Activated CD8-positive, alpha-beta memory T cell treated with anti-CD3 and anti-CD28 coated beads for 48 hours (primary cell): Measurements from ENCODE around the gene HPN.
A peak's percentile ranks its signal among the peaks of the same experiment; 100 is the strongest.

ENCODE experiments used
- DNase-seq, 3 experiments: peaks; one replicate each; pipeline ENCODE4 v3.0.0-alpha.2; 2020; ENCODE audit warnings: low read depth in 2 of 3, low spot score in 2 of 3

HPN gene

DNA sequence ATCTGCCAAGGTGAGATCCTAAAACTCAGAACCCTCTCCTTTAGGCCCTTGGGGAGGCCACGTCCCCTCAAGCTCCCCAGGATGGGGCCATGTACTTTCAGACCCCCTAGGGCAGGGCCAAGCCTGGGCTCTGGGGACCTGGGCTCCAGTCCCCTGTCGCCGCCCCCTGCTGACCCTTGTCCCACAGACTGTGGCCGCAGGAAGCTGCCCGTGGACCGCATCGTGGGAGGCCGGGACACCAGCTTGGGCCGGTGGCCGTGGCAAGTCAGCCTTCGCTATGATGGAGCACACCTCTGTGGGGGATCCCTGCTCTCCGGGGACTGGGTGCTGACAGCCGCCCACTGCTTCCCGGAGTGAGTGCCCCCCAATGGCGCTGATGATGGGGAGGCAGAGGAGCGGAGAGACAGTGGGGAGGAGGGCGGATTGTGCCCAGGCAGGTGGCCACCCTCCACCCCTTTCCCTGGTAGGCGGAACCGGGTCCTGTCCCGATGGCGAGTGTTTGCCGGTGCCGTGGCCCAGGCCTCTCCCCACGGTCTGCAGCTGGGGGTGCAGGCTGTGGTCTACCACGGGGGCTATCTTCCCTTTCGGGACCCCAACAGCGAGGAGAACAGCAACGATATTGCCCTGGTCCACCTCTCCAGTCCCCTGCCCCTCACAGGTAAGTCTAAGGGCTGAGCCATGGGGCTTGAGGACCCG, 18.8 kb downstream of the HPN start:
- DNase-seq, result no peak

DNA sequence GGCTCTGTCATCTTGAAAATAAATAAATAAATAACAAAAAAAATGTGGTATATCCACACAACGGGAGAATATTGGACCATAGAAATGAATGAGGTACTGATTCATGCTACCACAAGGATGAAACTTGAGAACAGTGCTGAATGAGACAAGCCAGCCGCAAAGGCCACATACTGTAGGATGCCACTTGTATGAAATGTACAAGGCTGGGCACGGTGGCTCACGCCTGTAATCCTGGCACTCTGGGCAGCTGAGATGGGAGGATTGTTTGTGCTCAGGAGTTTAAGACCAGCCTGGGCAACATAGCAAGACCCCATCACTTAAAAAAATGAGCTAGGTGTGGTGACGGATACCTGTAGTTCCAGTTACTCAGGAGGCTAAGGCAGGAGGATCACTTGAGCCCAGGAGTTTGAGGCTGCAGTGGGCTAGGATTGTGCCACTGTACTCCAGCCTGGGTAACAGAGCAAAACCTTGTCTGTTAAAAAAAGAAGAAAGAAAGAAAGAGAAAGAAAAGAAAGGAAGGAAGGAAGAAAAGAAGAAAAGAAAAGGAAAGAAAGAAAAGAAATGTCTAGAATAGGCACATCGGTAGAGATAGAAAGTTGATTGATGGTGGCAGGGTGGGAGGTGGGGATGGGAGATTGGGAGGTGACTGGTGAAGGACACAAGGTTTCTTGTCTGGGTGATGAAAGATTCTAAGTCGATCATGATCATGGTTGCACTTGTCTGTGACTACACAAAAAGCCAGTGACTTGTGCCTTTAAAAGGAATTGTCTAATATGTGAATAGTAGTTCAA, 20.3 kb downstream of the HPN start:
- DNase-seq, result no peak

DNA sequence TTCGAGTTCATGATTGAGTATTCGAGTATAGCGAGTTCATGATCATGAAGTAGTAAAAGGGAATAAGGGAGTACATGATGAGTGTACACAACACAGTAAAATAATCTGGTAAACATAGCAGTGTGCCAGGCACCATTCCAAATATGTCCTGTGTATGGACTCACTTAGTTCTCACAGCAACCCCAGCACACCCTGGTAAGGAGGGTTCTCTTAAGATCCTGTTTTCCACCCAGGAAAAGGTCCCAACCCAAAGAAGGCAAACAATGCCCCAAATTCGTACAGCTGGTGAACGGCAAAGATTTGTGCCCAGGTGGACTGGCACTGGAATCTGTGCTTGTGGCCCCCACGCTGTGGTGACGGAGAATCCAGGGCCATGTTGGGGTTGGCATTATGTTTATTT, 21.4 kb downstream of the HPN start:
- no peak for DNase-seq

DNA sequence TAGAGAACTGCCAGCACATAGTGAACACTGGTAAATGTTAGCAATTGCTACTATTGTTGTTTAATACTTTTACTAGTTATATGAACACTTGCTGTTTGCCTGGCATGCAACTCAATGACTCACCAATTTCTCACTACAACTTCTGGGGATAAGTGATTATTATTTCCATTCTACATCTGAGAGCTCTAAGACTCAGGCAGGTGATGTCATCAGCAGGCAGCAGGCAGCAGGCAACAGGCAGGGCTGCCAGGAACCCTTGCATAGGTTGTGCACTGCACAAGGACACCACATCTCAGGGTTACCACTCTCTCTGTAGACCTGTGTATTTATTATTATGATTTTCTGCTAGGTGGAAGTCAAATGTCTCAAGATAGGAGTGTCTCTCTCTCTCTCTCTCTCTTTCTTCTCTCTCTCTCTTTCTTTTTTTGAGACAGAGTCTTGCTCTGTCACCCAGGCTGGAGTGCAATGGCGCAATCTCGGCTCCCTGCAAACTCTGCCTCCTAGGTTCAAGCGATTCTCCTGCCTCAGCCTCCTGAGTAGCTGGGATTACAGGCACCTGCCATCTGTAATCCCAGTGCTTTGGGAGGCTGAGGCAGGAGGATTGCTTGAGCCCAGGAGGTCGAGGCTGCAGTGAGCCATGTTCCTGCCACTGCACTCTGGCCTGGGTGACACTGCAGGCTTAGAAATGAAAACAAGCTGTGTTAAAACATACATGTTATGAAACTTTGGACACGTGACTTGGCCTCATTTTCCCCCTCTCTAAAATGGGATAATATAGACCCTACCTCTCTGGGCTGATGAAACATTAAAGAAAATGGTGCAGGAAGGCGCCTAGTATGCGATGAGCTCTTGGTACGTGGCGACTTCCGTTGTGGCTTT, 22.7 kb downstream of the HPN start:
- DNase-seq, result no peak

DNA sequence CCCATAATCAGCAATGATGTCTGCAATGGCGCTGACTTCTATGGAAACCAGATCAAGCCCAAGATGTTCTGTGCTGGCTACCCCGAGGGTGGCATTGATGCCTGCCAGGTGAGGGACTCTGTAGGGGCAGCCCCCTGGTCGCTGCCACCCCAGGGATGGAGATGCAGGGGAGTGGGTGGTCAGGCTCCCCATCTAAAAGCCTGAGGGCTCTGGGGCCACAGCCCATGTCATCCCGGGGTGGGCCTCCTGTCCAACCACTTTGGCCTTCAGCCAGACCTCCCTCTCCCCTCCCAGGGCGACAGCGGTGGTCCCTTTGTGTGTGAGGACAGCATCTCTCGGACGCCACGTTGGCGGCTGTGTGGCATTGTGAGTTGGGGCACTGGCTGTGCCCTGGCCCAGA, 24.1 kb downstream of the HPN start:
- no peak for DNase-seq

DNA sequence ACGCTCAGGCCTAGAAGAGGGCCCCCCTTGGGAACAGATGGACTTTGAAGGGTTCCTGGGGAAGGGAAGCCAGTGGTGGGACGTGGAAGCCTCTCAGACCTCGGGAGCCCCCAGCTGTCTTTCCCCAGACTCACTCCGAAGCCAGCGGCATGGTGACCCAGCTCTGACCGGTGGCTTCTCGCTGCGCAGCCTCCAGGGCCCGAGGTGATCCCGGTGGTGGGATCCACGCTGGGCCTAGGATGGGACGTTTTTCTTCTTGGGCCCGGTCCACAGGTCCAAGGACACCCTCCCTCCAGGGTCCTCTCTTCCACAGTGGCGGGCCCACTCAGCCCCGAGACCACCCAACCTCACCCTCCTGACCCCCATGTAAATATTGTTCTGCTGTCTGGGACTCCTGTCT, 24.6 kb downstream of the HPN start:
- DNase-seq, result no peak

DNA sequence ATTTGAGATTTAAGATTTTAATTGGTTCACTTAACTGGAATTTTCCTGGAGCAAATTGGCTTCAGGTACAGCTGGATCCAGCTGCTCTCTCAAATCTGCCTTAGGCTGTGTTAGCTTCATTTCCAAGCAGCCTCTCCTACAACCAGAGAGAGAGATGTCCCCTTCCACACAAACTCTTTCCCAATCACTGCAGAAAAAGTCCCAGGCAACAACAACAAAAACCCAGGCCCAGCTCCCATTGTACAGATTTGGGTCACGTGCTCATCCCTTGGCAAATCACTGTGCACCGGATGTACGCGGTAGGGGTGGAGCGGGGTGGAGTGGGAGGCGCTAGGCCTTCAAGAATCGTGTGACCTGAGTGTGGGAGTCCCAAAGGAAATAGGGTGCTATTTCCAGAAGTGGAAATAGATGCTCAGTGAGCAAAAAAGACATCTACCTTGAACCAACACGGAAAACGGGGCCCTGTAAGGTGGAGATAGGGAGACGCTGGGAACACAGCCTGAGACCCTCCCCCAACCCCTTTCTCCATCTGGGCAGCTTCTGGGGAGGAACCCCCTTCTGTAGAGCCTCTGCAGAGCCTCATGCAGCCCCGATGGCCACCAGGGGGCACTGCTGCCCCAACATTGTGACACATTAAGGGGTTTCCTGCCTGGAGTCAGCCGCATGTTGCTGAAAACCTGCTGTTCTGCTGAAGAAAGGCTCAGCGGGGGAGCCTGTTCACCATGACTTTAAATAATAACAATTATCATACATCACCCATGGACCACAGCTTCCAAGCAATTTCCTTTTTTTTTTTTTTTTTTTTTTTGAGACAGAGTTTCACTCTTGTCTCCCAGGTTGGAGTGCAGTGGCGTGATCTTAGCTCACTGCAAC, 25.4 kb downstream of the HPN start:
- DNase-seq, result peak; percentile 70 to 98 (median 94)

DNA sequence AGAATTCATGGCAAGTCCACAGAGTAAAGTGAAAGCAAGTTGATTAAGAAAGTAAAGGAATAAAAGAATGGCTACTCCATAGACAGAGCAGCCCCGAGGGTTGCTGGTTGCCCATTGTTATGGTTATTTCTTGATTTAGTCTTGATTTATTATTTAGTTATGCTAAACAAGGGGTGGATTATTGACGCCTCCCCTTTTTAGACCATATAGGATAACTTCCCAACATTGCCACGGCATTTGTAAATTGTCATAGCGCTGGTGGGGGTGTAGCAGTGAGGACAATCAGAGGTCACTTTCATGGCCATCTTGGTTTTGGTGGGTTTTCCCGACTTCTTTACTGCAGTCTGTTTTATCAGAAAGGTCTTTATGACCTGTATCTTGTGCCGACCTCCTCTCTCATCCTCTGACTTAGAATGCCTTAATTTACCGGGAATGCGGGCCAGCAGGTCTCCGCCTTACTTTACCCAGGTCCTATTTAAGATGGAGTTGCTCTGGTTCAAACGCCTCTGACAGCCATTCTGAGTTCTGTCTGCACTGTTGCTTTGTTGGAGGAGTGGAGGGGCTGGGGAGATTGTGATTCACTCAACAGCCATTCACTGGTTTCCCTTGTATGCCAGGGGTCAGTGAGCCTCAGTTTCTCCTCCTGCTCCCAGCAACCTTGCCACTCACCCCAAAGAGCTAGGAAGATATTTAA, 27.6 kb downstream of the HPN start:
- no peak for DNase-seq

DNA sequence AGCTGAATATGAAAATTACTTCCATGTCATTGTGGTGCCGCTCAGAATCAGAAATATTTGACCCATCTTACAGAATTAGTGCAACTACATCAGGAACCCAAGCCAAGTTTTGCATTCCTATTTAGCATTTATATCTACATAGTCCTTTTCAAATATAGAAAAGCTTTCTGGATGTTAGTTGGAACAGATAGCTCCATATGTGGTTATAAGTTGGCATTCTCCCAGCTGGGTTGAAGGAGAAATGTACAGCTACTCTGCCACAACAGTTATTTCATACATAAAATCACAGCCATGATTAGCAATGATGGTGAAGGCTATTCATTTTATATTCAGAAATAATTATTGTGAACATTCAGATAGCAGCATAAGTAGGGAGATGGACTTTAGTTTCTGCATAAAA, 28.2 kb downstream of the HPN start:
- no peak for DNase-seq

DNA sequence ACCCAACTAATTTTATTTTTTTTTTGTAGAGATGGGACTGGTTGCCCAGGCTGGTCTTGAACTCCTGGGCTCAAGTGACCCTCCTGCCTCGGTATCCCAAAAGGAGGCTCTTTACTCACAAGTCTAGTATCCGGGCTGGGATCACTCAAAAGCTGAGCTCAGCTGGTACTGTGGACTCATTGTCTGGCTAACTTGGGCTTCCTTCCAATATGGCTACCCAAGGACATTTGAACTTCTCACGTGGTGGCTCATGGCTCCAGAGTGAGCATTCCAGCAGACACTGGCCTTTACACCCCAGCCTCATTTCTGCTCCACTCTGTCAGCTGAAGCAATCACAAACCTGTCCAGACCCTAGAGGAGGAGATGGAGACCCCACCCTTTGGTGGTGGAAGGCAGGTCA, 28.9 kb downstream of the HPN start:
- no peak for DNase-seq

DNA sequence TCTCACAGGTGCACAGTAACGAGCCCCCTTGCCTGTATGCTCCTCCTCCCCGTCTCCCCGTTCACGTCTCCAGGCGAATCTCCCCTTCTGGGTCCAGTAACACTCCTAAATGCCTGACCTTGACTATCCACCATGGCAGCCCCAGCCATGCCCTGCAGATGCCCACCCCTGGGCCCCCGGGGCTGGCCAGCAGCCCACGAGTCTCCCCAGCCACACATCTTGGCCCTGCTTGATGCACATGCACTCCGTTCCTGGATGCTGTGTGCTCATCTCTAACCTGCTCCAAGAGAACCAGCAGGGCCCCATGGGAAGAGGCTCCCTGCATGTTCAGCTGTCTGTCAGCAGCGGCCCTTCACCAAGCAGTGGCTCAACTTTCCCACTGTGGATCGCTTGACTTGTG, 32.0 kb downstream of the HPN start:
- no peak for DNase-seq

DNA sequence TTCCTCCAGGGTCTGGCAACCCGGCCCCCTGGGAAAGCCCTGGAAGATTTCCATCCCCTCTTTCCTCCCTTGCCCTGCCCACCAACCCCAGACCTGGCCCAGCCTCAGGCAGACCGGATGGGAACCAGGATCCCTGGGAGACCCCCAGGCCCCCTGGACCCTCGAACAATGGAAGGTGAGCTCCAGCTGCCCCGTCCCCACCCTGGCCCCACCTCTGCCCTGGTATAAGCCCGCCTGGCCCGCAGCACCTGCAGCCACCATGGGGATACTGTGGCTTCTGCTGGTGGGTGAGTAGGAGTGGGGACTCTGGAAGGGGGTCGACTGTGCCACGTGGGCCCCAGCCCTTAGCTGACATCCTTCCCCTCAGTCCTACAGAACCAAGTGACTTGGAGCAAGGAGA, 32.4 kb downstream of the HPN start:
- DNase-seq, result no peak

DNA sequence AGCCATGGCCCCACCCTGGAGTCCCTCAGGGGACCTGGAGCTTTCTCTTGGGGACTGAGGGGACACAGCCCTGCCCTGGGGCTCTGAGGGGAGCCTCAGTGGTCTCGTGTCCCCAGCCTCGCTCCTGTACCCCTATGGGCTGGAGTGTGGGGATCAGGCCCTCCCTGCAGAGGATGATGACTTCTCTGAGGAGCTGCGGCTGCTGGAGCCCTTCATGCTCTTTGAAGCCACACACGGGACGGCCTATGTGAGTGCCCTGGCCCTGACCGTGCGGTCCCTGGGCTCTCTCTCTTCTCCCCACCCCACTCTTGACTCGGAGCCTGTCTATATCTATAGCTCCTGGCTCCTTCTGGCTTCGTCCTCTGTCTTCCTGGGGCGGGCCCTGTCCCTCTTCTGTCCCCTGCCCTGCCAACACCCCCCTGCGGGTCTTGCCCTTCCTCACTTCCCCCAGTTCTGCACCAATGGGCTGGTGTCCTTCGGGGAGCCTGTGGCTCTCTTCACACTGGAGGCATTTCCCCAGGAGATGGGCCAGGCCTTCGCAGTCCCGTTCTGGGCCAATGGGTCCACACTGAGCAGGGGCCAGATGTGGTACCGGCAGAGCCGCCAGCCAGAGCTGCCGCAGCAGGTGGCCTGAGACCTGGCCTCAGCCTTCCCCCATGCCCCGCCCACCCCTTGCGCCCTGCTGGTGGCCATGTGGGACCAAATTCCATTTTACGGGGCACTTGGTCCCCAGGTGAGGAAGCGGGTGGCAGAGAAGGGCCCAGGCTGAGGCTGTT, 33.1 kb downstream of the HPN start:
- DNase-seq, result no peak

DNA sequence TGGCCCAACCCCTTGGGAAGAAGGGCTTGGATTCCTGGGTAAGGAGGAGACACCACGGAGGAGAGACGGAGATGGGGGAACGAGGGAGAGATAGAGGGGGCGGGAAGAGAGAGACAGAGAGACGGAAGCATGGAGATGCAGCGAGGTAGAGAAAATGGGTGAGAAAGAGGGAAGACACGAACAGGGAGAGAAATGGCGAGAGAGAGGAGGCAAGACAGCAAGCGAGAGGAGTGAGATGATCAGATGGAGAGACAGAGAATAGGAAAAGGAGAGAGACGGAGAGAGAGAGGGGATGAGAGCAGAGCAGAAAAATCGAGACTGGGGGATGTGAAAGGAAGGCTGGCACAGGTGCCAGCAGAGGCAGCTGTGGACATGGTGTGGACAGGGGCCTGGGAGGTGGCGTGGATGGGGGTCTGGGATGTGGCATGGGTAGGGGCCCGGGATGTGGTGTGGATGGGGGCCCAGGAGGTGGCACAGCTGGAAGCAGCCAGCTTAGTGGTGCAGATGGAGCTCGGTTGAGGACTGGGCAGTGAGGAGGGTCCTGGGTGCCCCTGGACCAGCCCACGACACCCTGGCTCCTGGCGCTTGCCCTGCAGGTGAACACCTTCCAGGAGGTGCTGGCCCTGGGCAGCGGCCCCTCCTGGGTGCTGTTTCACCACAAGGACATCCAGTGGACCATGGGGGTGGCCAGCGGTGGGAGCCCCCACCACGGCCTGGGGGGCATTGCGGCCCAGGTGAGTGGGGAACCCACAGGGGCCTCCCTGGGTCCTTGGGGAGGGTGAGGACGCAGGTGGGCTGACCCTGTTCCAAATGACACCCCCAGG, 33.9 kb downstream of the HPN start:
- no peak for DNase-seq

DNA sequence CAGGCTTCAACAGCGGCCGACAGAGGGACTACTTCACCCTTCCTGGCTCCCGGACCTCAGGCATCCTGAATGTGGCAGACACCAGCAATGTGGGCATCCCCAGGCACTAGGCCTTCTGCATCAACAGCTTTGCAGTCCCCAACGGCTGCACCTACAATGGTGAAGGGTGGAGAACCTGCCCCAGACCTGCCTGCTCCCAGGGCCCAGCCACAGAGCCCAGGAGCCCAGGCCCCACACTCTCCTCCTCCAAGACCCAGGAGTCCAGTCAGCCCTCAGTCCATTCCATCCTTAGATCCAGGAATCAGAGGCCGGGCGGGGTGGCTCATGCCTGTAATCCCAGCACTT, 34.5 kb downstream of the HPN start:
- DNase-seq, result no peak

DNA sequence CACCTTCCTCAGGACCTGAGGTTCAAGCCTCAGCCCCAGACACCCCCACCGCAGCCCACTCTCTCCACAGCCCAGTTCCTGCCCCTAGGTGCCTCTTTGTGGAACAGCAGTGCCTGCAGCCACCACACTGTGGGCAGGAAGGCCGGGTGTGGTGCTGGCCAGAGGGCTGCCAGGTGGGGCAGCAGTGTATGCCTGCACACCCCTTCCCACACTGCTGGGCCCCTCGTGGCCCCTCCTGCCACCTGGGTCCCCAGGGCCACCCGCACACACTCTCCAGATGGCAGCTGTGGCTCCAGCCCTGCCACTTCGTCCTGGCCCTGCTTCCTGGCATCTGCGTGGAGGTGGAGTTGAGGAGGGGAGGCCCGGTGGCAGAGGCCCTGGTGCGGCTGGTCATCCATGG, 35.1 kb downstream of the HPN start:
- no peak for DNase-seq

DNA sequence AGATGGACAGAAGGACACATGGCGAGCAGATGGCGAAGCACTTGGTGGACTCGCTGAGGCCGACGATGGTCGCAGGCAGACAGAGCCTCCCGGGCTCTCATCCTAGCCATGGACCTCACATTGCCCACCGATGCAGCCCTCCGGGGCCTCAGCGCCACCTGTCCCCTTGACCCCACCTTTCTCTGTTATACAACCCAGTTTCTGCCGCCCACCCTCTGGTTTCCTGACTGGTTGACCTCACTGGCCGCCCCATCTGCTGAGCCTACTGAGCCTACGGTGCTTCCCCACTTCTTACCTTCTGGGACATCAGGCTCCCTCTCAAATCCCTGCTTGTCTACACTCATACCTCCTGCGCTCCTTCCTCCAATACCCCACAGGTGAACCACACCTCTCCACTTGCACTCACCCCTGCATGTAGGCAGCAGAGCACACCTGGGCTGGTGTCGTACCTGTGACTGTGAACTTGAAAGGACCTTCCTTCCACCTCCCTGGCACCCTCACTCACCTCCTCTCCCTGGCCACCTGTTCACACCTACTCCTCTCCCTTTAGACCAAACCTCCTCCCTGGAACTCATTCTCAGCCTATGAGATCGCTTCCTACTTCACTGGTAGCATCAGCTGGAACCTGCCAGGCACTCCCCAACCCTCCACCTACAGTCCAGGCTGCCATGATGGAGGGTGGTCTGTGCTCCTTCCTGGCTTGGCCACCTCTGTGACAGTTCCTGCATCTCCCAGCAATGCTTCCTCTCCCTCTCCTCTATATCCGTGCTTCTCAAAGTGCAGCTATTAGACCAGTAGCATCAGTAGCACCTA, 36.1 kb downstream of the HPN start:
- no peak for DNase-seq

DNA sequence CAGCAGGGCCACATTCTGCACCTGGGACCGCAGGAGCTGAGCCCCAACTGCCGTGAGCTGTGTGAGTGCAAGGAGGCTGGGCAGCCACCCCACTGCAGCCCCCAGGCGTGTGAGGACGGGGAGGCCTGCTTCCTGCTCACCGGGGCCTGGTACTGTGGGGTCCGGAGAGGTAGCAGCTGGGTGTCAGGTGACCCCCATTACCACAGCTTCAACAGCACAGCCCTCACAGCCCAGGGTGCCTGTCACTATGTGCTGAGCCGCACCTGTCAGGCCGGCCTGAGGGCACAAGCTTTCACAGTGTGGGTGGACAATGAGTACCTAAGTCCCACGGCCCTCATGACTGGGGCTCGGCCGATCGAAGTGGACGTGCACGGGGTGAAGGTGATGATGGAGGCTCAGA, 38.3 kb downstream of the HPN start:
- no peak for DNase-seq
